Measurements from ENCODE around the gene PLEKHG3. TPM values are rescaled to one million over a fixed set of nuclear protein-coding genes. Genes with fewer than 3 reads are reported as not detected.

Gene PLEKHG3
- total RNA-seq, 1 experiment from 2014 or later: 34.0 TPM

DNA sequence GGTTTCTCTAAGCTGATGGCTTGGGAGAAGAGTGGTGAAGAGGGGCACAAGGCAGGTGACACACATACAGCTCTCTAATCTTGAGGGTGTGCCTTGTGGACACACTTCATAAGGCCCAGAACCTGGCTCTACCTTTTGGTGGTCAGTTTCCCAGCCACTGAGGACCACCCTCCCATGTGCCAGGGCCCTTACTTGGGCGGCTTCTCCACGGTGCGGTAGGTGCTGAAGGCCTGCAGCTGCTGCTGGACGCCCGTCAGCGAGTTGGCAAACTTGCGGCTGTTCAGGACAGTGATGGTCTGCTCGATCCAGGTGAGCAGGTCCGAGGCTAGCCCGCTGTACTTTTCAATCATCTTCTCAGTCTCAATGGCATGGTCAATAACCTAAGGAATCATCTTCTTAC is 95.3 kb downstream of the PLEKHG3 start:
- H3K27me3 ChIP-seq (ENCODE audit: control insufficient read depth, insufficient read depth, low read length): no peaks in the 10 kb centered on the region; the same call in 1 of the 2 replicates
- ATAC-seq (no peak), DNase-seq (ENCODE audit: low read depth, low spot score) (no peak)
- ChIA-PET POLR2A (no interaction called here), CTCF (interaction anchor here (0.8 kb wide), 1 partner anchor 92 kb away, joined by 3 read pairs; no protein-coding TSS in a partner anchor)
- in situ Hi-C loops (cut with HindIII; ENCODE audit: low pct_unique_long_range_greater_than_20kb, low sequenced_read_pairs): no loop called here
- no peak overlapping the region for H3K27ac ChIP-seq (ENCODE audit: low read length)
- H3K4me1 ChIP-seq (ENCODE audit: control insufficient read depth, insufficient read depth, low read length): no peaks in the 10 kb centered on the region
- no peak overlapping the region for H3K4me3 ChIP-seq (ENCODE audit: low read depth in 2 of 2, low read length in 2 of 2)
- no TSS peak for BruUV-seq (replicated peaks)
- no peaks in the 10 kb centered on the region for H3K9me3 ChIP-seq (ENCODE audit: control insufficient read depth, insufficient read depth, low read depth, low read length)
- TF ChIP-seq TCF7L2 (IDR thresholded peaks at IDR 0.05; ENCODE audit: low read depth, low read length) (no peak), POLR2AphosphoS5 (IDR thresholded peaks at IDR 0.05; ENCODE audit: low read depth, low read length) (no peak), SIN3A (IDR thresholded peaks at IDR 0.05; ENCODE audit: borderline replicate concordance, insufficient read depth, low read depth, low read length) (no peak)
- TF ChIP-seq, protein P1, sequence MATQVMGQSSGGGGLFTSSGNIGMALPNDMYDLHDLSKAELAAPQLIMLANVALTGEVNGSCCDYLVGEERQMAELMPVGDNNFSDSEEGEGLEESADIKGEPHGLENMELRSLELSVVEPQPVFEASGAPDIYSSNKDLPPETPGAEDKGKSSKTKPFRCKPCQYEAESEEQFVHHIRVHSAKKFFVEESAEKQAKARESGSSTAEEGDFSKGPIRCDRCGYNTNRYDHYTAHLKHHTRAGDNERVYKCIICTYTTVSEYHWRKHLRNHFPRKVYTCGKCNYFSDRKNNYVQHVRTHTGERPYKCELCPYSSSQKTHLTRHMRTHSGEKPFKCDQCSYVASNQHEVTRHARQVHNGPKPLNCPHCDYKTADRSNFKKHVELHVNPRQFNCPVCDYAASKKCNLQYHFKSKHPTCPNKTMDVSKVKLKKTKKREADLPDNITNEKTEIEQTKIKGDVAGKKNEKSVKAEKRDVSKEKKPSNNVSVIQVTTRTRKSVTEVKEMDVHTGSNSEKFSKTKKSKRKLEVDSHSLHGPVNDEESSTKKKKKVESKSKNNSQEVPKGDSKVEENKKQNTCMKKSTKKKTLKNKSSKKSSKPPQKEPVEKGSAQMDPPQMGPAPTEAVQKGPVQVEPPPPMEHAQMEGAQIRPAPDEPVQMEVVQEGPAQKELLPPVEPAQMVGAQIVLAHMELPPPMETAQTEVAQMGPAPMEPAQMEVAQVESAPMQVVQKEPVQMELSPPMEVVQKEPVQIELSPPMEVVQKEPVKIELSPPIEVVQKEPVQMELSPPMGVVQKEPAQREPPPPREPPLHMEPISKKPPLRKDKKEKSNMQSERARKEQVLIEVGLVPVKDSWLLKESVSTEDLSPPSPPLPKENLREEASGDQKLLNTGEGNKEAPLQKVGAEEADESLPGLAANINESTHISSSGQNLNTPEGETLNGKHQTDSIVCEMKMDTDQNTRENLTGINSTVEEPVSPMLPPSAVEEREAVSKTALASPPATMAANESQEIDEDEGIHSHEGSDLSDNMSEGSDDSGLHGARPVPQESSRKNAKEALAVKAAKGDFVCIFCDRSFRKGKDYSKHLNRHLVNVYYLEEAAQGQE (IDR thresholded peaks at IDR 0.05; ENCODE audit: insufficient read depth in 1 of 2, low read depth in 2 of 2, low read length in 1 of 2): no peak
- TF ChIP-seq, protein P2, sequence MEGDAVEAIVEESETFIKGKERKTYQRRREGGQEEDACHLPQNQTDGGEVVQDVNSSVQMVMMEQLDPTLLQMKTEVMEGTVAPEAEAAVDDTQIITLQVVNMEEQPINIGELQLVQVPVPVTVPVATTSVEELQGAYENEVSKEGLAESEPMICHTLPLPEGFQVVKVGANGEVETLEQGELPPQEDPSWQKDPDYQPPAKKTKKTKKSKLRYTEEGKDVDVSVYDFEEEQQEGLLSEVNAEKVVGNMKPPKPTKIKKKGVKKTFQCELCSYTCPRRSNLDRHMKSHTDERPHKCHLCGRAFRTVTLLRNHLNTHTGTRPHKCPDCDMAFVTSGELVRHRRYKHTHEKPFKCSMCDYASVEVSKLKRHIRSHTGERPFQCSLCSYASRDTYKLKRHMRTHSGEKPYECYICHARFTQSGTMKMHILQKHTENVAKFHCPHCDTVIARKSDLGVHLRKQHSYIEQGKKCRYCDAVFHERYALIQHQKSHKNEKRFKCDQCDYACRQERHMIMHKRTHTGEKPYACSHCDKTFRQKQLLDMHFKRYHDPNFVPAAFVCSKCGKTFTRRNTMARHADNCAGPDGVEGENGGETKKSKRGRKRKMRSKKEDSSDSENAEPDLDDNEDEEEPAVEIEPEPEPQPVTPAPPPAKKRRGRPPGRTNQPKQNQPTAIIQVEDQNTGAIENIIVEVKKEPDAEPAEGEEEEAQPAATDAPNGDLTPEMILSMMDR (IDR thresholded peaks at IDR 0.05): no peak
- no peaks in the 10 kb centered on the region for H3K36me3 ChIP-seq (ENCODE audit: control insufficient read depth, insufficient read depth, low read length)
- intact Hi-C loops (cut with micrococcal nuclease; ENCODE audit: unreplicated experiment): no loop called here

Small RNA genes within 50 kb of the gene (microRNA-seq; reads per million reads assigned to microRNA genes)
- gene MIR7855 (ENCODE audit: unreplicated experiment): not detected

Other genes starting within 250 kb of the PLEKHG3 start
- 0.64 TPM for gene AKAP5, start 238.9 kb upstream of the PLEKHG3 start, total RNA-seq (2021; ENCODE audit: unreplicated experiment)
- 9.0 TPM for gene ZBTB25, start 200.6 kb upstream of the PLEKHG3 start, total RNA-seq (2021; ENCODE audit: unreplicated experiment)
- gene ZBTB1, start 199.7 kb upstream of the PLEKHG3 start, total RNA-seq (2021; ENCODE audit: unreplicated experiment): 36.1 TPM
- gene HSPA2, start 163.7 kb upstream of the PLEKHG3 start, total RNA-seq (2021; ENCODE audit: unreplicated experiment): 7.7 TPM
- gene PPP1R36, start 154.5 kb upstream of the PLEKHG3 start, total RNA-seq (2021; ENCODE audit: unreplicated experiment): 0.69 TPM
- 0.13 TPM for gene SPTB, start 175.5 kb downstream of the PLEKHG3 start, total RNA-seq (2021; ENCODE audit: unreplicated experiment)
- gene CHURC1, start 210.0 kb downstream of the PLEKHG3 start, total RNA-seq (2021; ENCODE audit: unreplicated experiment): 55.6 TPM
- gene GPX2, start 238.3 kb downstream of the PLEKHG3 start, total RNA-seq (2021; ENCODE audit: unreplicated experiment): 0.15 TPM